Left lobe of liver (tissue), 2 donors: ENCODE measurements around the gene CRACR2A. TPM values are rescaled to one million over a fixed set of nuclear protein-coding genes. Genes with fewer than 3 reads are reported as not detected.

Source experiments
- ATAC-seq: fragments of 200-7000 bp; cut with Tn5 transposase; one replicate; pipeline ENCODE4 v1.9.1; 2020; ENCODE audit warnings: mild to moderate bottlenecking, moderate library complexity
- DNase-seq: peaks from one replicate; pipeline ENCODE4 v3.0.0-alpha.2; 2020; ENCODE audit warnings: low spot score
- total RNA-seq: library from RNA; stranded (reverse); gene quantifications from one replicate; pipeline ENCODE4 v1.2.1, GENCODE V29; 2021
- donor health status: DM: no; HTN: no; CAD: no; lungs with moderate emphysema.
- donor health status: DM: no; HTN: yes; CAD: no.

Gene CRACR2A
- total RNA-seq, 1 donor from 2014 or later, result 0.93 TPM

DNA sequence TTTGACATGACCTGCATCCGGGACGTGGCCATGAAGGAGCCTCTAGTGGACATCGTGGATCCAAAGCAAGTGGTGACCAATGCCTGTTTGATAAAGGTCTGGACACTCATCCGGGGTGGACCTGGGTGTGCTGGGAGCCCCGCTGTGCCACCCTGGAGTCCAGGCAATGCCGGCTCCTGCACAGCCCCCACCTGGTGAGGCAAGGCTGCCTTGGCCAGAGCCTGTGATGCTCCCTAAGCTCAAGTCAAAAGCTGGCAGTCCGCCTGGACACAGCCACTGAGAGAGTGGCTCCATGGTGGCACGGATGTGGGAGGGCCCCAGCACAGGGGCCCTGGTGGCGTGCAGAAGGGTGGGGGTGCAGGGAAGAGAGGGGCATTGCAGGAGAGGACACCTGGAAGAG lies 176.0 kb downstream of the CRACR2A start:
- ATAC-seq (no peak), DNase-seq (no peak)

DNA sequence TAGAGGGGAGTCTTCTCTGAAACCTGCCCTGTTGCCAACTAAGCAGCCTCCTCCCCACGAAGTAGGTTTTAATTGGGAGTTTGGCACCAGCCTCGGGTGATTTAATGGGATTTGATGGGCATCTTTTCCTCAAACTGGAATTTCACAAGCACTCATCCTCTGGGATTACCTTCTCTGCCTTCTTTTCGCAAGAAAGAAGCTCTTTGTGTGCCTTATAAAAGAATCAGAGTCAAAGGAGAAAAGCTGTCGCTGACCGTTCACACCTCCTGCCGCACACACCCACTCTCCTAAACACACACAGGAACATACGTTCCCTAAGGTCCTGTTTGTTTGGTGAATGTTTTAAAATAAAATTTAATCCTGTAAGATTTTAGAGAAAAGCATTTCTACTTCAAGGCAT lies 177.9 kb downstream of the CRACR2A start:
- DNase-seq, result no peak

DNA sequence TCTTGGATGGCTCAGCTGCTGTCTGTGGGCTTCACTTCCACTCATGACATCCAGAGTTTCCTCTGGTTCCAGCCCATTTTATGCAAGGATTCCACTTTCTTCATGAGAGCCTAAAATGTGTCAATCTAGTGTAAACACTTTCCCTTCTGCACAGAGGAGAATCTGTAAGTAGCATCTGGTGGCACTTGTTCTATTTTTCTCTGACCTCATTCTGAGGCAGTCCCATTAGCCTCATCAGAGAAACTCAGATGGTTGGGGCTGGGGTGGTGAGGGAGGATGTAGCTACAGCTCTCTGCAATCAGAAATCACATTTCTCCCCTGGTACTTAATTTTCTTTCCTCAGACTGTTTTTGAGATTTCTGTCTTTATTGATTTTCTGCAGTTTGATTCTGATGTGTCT lies 180.3 kb downstream of the CRACR2A start:
- no peak for DNase-seq
- no peak for ATAC-seq

More for the DNA sequence above, 177.9 kb downstream of the CRACR2A start:
- ATAC-seq, result no peak

DNA sequence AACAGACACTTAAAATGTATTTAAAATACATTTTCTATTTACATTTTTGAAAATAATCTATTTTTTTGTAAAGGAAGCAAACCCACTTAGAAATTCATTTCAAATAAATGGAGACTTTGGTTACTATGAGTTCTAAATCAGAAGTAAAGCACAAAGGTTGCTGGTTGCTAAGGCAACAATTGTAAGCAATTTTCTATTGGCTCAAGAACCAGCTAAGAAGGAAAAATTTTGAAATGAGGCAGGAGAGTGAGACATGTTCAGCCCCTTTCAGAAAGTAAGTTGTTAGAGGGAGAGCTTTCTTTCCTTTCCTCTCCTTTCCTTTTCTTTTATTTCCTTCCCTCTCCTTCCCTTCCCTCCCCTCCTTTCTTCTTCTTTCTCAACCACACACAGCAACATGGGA lies 181.2 kb downstream of the CRACR2A start:
- ATAC-seq, result no peak

DNA sequence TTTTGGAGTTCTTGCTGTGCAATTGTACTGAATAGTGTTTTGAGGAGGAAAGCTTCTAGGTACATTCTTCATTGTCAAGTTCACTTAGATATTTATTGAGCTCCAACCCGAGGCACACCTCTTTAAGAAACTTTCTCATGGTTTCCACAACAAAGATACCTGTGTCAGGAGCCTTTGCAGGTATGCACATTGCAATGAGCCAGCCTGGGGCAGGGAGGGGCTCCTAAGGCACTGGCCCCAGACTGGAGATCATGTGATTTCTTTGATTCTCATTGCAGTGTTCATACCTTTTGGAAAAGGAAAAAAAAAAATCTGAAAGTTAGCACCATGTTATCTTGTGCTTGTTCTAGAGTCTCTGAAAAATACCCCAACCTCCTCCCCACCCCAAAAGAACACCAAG lies 181.6 kb downstream of the CRACR2A start:
- DNase-seq (no peak), ATAC-seq (no peak)

More for the DNA sequence above, 181.2 kb downstream of the CRACR2A start:
- DNase-seq, result no peak

DNA sequence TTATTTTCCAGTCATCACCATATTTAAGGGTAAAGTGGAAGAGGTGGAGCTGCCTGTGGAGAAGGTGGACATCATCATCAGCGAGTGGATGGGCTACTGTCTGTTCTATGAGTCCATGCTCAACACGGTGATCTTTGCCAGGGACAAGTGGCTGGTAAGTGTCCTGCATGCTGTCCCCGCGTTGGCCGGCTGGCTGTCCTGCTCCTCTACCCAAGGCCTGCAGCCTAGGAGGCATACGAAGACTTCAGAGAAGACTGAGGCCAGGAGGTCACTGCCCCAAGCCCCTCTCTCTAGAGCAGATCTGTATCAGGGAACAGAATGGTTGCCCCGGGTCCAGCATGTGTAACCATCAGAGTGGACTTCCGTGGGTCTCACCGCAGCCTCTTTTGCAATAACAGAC lies 184.2 kb downstream of the CRACR2A start:
- ATAC-seq (no peak), DNase-seq (no peak)

DNA sequence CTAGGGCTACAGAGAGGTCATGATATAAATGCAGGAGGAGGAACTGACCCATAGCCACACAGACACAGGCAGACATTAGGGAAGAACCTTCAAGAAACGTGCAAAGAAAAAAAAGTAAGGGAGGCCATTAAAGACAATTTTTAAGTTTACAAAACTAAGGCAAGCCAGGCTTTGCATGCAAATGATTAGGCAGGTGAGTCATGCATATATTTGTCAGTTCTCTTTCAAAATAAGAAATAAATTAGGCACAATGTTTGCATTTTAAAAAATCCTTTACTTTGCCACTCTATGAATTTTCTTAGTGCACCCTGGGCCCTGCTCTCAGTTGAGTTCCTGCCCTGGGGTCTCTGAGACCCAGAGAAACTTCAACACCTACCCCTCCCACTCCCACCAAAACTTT lies 186.9 kb downstream of the CRACR2A start:
- DNase-seq (no peak), ATAC-seq (no peak)

Other genes with a start within 250 kb of the CRACR2A start
- gene PARP11, start 120.3 kb upstream of the CRACR2A start, total RNA-seq, result 4.8 TPM